HG02970 (cell line): ENCODE results near the gene SMIM14.
"Not testable (repeated sequence)": the region's sequence is repeated elsewhere in the genome, so short reads cannot be mapped to it uniquely, and the experiment has no call there.

ENCODE experiments used
- ATAC-seq: cut with Tn5 transposase; IDR thresholded peaks from one replicate; pipeline ENCODE4 v1.9.1; 2021; ENCODE audit warnings: mild to moderate bottlenecking, moderate library complexity, moderate number of reproducible peaks; ENCODE audit not compliant: unreplicated experiment, low FRiP score

The SMIM14 gene

GRCh38 chr4:39648827-39649558, 10.3 kb upstream of the SMIM14 start:
- ATAC-seq: no peak

- no peak for ATAC-seq
Observed at GRCh38 chr4:39648213-39648612, 9.5 kb upstream of the SMIM14 start.

GRCh38 chr4:39642885-39643552, 4.4 kb upstream of the SMIM14 start:
- no peak for ATAC-seq

GRCh38 chr4:39641451-39641850, 2.8 kb upstream of the SMIM14 start:
- ATAC-seq: no peak

GRCh38 chr4:39637586-39638353, 895 bp downstream of the SMIM14 start:
- ATAC-seq: no peak

- no peak for ATAC-seq
Observed at GRCh38 chr4:39637221-39637585, 1.5 kb downstream of the SMIM14 start.

- no peak for ATAC-seq
Observed at GRCh38 chr4:39636531-39637184, 2.0 kb downstream of the SMIM14 start.

- no peak for ATAC-seq
Observed at GRCh38 chr4:39635023-39635422, 3.6 kb downstream of the SMIM14 start.

- peak; percentile 50 for ATAC-seq
Observed at GRCh38 chr4:39631700-39632079, 7.0 kb downstream of the SMIM14 start.

GRCh38 chr4:39627413-39627812, 11.3 kb downstream of the SMIM14 start:
- ATAC-seq: no peak

- ATAC-seq: no peak
Observed at GRCh38 chr4:39626913-39627312, 11.8 kb downstream of the SMIM14 start.

- peak; percentile 42 for ATAC-seq
Observed at GRCh38 chr4:39626261-39626660, 12.4 kb downstream of the SMIM14 start.

GRCh38 chr4:39621582-39621981, 17.1 kb downstream of the SMIM14 start:
- ATAC-seq: no peak

GRCh38 chr4:39620551-39621313, 17.9 kb downstream of the SMIM14 start:
- ATAC-seq: no peak

- ATAC-seq: no peak
Observed at GRCh38 chr4:39617534-39617933, 21.1 kb downstream of the SMIM14 start.

- no peak for ATAC-seq
Observed at GRCh38 chr4:39616651-39617050, 22.0 kb downstream of the SMIM14 start.

- not testable (repeated sequence) for ATAC-seq
Observed at GRCh38 chr4:39616112-39616511, 22.6 kb downstream of the SMIM14 start.

GRCh38 chr4:39614487-39615162, 24.0 kb downstream of the SMIM14 start:
- no peak for ATAC-seq

GRCh38 chr4:39613093-39613656, 25.5 kb downstream of the SMIM14 start:
- no peak for ATAC-seq
